ENCODE measurements around the gene ARSK. TPM values are rescaled to one million over a fixed set of nuclear protein-coding genes. Genes with fewer than 3 reads are reported as not detected.

The ARSK gene
- total and polyA plus RNA-seq, 2 experiments from 2014 or later = 23.2 to 40.8 TPM

DNA sequence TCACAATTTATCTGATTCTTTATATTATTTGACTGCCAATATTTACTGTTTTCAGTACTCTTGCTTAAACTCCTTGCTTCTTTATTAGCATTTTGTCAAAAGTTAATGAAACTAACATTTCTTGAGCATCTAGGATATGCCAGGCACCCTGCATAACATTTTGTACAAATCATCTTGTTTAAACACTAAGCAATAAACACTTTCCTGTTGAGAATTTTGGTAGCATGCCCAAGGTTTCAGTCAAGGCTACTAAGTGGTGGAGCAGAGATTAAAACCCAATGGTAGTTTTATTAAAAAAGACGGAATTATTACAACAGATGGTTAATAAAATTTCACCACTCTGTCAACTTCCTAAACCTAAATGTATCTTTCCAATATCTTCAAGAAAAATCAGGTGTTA lies 43.3 kb upstream of the ARSK start (continued):
- TF ChIP-seq, protein P1, sequence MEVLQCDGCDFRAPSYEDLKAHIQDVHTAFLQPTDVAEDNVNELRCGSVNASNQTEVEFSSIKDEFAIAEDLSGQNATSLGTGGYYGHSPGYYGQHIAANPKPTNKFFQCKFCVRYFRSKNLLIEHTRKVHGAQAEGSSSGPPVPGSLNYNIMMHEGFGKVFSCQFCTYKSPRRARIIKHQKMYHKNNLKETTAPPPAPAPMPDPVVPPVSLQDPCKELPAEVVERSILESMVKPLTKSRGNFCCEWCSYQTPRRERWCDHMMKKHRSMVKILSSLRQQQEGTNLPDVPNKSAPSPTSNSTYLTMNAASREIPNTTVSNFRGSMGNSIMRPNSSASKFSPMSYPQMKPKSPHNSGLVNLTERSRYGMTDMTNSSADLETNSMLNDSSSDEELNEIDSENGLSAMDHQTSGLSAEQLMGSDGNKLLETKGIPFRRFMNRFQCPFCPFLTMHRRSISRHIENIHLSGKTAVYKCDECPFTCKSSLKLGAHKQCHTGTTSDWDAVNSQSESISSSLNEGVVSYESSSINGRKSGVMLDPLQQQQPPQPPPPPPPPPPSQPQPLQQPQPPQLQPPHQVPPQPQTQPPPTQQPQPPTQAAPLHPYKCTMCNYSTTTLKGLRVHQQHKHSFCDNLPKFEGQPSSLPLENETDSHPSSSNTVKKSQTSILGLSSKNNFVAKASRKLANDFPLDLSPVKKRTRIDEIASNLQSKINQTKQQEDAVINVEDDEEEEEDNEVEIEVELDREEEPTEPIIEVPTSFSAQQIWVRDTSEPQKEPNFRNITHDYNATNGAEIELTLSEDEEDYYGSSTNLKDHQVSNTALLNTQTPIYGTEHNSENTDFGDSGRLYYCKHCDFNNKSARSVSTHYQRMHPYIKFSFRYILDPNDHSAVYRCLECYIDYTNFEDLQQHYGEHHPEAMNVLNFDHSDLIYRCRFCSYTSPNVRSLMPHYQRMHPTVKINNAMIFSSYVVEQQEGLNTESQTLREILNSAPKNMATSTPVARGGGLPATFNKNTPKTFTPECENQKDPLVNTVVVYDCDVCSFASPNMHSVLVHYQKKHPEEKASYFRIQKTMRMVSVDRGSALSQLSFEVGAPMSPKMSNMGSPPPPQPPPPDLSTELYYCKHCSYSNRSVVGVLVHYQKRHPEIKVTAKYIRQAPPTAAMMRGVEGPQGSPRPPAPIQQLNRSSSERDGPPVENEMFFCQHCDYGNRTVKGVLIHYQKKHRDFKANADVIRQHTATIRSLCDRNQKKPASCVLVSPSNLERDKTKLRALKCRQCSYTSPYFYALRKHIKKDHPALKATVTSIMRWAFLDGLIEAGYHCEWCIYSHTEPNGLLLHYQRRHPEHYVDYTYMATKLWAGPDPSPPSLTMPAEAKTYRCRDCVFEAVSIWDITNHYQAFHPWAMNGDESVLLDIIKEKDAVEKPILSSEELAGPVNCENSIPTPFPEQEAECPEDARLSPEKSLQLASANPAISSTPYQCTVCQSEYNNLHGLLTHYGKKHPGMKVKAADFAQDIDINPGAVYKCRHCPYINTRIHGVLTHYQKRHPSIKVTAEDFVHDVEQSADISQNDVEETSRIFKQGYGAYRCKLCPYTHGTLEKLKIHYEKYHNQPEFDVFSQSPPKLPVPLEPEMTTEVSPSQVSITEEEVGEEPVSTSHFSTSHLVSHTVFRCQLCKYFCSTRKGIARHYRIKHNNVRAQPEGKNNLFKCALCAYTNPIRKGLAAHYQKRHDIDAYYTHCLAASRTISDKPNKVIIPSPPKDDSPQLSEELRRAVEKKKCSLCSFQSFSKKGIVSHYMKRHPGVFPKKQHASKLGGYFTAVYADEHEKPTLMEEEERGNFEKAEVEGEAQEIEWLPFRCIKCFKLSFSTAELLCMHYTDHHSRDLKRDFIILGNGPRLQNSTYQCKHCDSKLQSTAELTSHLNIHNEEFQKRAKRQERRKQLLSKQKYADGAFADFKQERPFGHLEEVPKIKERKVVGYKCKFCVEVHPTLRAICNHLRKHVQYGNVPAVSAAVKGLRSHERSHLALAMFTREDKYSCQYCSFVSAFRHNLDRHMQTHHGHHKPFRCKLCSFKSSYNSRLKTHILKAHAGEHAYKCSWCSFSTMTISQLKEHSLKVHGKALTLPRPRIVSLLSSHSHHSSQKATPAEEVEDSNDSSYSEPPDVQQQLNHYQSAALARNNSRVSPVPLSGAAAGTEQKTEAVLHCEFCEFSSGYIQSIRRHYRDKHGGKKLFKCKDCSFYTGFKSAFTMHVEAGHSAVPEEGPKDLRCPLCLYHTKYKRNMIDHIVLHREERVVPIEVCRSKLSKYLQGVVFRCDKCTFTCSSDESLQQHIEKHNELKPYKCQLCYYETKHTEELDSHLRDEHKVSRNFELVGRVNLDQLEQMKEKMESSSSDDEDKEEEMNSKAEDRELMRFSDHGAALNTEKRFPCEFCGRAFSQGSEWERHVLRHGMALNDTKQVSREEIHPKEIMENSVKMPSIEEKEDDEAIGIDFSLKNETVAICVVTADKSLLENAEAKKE (CRISPR knock-in tag; IDR thresholded peaks at IDR 0.05) = no peak
- TF ChIP-seq, protein P2, sequence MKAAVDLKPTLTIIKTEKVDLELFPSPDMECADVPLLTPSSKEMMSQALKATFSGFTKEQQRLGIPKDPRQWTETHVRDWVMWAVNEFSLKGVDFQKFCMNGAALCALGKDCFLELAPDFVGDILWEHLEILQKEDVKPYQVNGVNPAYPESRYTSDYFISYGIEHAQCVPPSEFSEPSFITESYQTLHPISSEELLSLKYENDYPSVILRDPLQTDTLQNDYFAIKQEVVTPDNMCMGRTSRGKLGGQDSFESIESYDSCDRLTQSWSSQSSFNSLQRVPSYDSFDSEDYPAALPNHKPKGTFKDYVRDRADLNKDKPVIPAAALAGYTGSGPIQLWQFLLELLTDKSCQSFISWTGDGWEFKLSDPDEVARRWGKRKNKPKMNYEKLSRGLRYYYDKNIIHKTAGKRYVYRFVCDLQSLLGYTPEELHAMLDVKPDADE (IDR thresholded peaks at IDR 0.05) = no peak
- TF ChIP-seq NANOG (IDR thresholded peaks at IDR 0.05; ENCODE audit: borderline replicate concordance) (no peak), EZH2phosphoT487 (IDR thresholded peaks at IDR 0.05; ENCODE audit: unreplicated experiment) (no peak), ZNF114 (CRISPR knock-in tag; IDR thresholded peaks at IDR 0.05) (no peak)
- TF ChIP-seq, protein P3, sequence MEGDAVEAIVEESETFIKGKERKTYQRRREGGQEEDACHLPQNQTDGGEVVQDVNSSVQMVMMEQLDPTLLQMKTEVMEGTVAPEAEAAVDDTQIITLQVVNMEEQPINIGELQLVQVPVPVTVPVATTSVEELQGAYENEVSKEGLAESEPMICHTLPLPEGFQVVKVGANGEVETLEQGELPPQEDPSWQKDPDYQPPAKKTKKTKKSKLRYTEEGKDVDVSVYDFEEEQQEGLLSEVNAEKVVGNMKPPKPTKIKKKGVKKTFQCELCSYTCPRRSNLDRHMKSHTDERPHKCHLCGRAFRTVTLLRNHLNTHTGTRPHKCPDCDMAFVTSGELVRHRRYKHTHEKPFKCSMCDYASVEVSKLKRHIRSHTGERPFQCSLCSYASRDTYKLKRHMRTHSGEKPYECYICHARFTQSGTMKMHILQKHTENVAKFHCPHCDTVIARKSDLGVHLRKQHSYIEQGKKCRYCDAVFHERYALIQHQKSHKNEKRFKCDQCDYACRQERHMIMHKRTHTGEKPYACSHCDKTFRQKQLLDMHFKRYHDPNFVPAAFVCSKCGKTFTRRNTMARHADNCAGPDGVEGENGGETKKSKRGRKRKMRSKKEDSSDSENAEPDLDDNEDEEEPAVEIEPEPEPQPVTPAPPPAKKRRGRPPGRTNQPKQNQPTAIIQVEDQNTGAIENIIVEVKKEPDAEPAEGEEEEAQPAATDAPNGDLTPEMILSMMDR (conservative IDR thresholded peaks at IDR 0.05; ENCODE audit: low read depth in 2 of 2) = no peak

DNA sequence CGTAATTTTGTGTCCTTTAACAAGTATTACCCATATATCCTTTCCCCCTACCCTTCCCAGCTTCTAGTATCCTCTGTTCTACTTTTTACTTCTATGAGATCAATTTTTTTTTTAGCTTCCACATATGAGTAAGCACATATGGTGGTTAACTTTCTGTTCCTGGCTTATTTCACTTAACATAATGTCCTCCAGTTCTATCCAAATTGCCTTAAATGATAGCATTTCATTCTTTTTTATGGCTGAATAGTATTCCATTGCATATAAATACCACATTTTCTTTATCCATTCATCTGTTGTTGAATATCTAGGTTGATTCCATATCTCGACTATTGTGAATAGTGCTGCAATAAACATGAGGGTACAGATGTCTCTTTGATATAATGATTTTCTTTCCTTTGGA lies 36.5 kb upstream of the ARSK start:
- H4K20me1 ChIP-seq (replicated peaks; ENCODE audit: insufficient read depth) = no peaks in the 10 kb centered on the region; the same call in 1 of the 2 replicates
- H3K79me2 ChIP-seq (replicated peaks; ENCODE audit: insufficient read depth) = no peaks in the 10 kb centered on the region
- no peak overlapping the region for H2AFZ ChIP-seq
- no peak for DNase-seq (ENCODE audit: low spot score)
- Mint-ChIP-seq H3K4me3 (no peak overlapping the region), H3K27me3 (ENCODE audit: insufficient read depth, low read depth, poor library complexity) (no peaks in the 10 kb centered on the region), H3K27ac (no peak overlapping the region), H3K4me1 (no peaks in the 10 kb centered on the region), H3K9me3 (no peaks in the 10 kb centered on the region), H3K36me3 (ENCODE audit: low read depth) (peaks cover 34% of the 10 kb centered on the region)
- H3K4me3 ChIP-seq = no peak overlapping the region
- H3K4me1 ChIP-seq (ENCODE audit: insufficient read depth) = no peaks in the 10 kb centered on the region
- no peaks in the 10 kb centered on the region for H3F3A ChIP-seq (replicated peaks; ENCODE audit: low read depth)
- H3K36me3 ChIP-seq (ENCODE audit: insufficient read depth) = peaks cover 12% of the 10 kb centered on the region; the same call in 1 of the 2 replicates
- H3K27me3 ChIP-seq (ENCODE audit: insufficient read depth) = no peaks in the 10 kb centered on the region
- H3K9me2 ChIP-seq (ENCODE audit: insufficient read depth) = no peaks in the 10 kb centered on the region
- H3K4me2 ChIP-seq = no peak overlapping the region
- ATAC-seq = no peak
- no peak overlapping the region for H3K27ac ChIP-seq (ENCODE audit: low read depth)
- TF ChIP-seq JUNB (IDR thresholded peaks at IDR 0.05; ENCODE audit: unreplicated experiment) (no peak), CREB1 (CRISPR knock-in tag; IDR thresholded peaks at IDR 0.05; ENCODE audit: low read depth) (no peak), ZNF331 (CRISPR knock-in tag; IDR thresholded peaks at IDR 0.05; ENCODE audit: low read depth) (no peak)
- TF ChIP-seq, protein P3 (conservative IDR thresholded peaks at IDR 0.05; ENCODE audit: low read depth in 2 of 2) = no peak
- TF ChIP-seq, protein P2 (IDR thresholded peaks at IDR 0.05) = no peak

Data from GM23338 (cell line).